H9 (cell line): ENCODE results near the gene ENTPD6. TPM values are rescaled to one million over a fixed set of nuclear protein-coding genes. Genes with fewer than 3 reads are reported as not detected.
A peak's percentile ranks its signal among the peaks of the same experiment; 100 is the strongest.

Experiments
- DNase-seq: peaks from one replicate; pipeline ENCODE4 v3.0.0-alpha.2; 2017
- H2AFZ ChIP-seq: one replicate; pipeline ENCODE4 v1.6.1; 2013; ENCODE audit warnings: mild to moderate bottlenecking, low read length, control low read depth, moderate library complexity
- H2AK5ac ChIP-seq: 2 replicates; pipeline ENCODE4 v1.6.1; 2013; ENCODE audit warnings: low read length, control low read depth, mixed read lengths; ENCODE audit not compliant: insufficient read length
- H2BK120ac ChIP-seq: one replicate; pipeline ENCODE4 v1.6.1; 2013; ENCODE audit warnings: low read depth, mild to moderate bottlenecking, low read length, control low read depth, inconsistent platforms; ENCODE audit not compliant: poor library complexity, severe bottlenecking
- H2BK12ac ChIP-seq: 2 replicates; pipeline ENCODE4 v1.6.1; 2013; ENCODE audit warnings: low read length, control low read depth, mixed read lengths, low read depth; ENCODE audit not compliant: insufficient read length
- H2BK15ac ChIP-seq: 2 replicates; pipeline ENCODE4 v1.6.1; 2013; ENCODE audit warnings: low read depth, low read length, control low read depth
- H2BK20ac ChIP-seq: one replicate; pipeline ENCODE4 v1.6.1; 2013; ENCODE audit warnings: low read depth, mild to moderate bottlenecking, low read length, control low read depth, inconsistent platforms; ENCODE audit not compliant: poor library complexity, severe bottlenecking
- H2BK5ac ChIP-seq: 2 replicates; pipeline ENCODE4 v1.6.1; 2013; ENCODE audit warnings: low read length, control low read depth, mixed read lengths; ENCODE audit not compliant: insufficient read length
- H3K14ac ChIP-seq: 2 replicates; pipeline ENCODE4 v1.6.1; 2013; ENCODE audit warnings: low read length, control low read depth; ENCODE audit not compliant: insufficient read depth
- H3K18ac ChIP-seq: 2 replicates; pipeline ENCODE4 v1.6.1; 2013; ENCODE audit warnings: low read depth, mild to moderate bottlenecking, mixed read lengths, low read length, control low read depth; ENCODE audit not compliant: insufficient read length
- H3K23ac ChIP-seq: 2 replicates; pipeline ENCODE4 v1.6.1; 2013; ENCODE audit warnings: low read length, control low read depth, mixed read lengths, low read depth; ENCODE audit not compliant: insufficient read length
- H3K23me2 ChIP-seq: 2 replicates; pipeline ENCODE4 v1.6.1; 2013; ENCODE audit warnings: low read depth, mild to moderate bottlenecking, mixed read lengths, low read length, control low read depth; ENCODE audit not compliant: insufficient read length, poor library complexity, severe bottlenecking
- H3K27ac ChIP-seq: 2 replicates; pipeline ENCODE4 v1.5.1; 2013; ENCODE audit warnings: low read length, control low read depth, mixed read lengths, low read depth; ENCODE audit not compliant: insufficient read length
- H3K27me3 ChIP-seq: 2 replicates; pipeline ENCODE4 v1.6.1; 2013; ENCODE audit warnings: low read length, control low read depth, inconsistent platforms; ENCODE audit not compliant: insufficient read depth
- H3K4ac ChIP-seq: 2 replicates; pipeline ENCODE4 v1.6.1; 2013; ENCODE audit warnings: low read depth, mild to moderate bottlenecking, control low read depth, inconsistent platforms, low read length, moderate library complexity
- H3K4me1 ChIP-seq: 2 replicates; pipeline ENCODE4 v1.6.1; 2013; ENCODE audit warnings: low read length, control low read depth, inconsistent platforms; ENCODE audit not compliant: insufficient read depth
- H3K4me2 ChIP-seq: 2 replicates; pipeline ENCODE4 v1.6.1; 2013; ENCODE audit warnings: low read length, control low read depth, mixed read lengths; ENCODE audit not compliant: insufficient read length, insufficient read depth
- H3K56ac ChIP-seq: 2 replicates; pipeline ENCODE4 v1.6.1; 2013; ENCODE audit warnings: low read depth, mild to moderate bottlenecking, mixed read lengths, low read length, control low read depth; ENCODE audit not compliant: insufficient read length
- H3K79me1 ChIP-seq: 2 replicates; pipeline ENCODE4 v1.6.1; 2013; ENCODE audit warnings: low read depth, mild to moderate bottlenecking, moderate library complexity, low read length, control low read depth, inconsistent platforms; ENCODE audit not compliant: insufficient read depth, poor library complexity, severe bottlenecking
- H3K79me2 ChIP-seq: 2 replicates; pipeline ENCODE4 v1.6.1; 2013; ENCODE audit warnings: low read length, control low read depth, inconsistent platforms; ENCODE audit not compliant: insufficient read depth
- H3K9ac ChIP-seq: 2 replicates; pipeline ENCODE4 v1.6.1; 2013; ENCODE audit warnings: low read length, control low read depth, mixed read lengths; ENCODE audit not compliant: insufficient read length; ENCODE audit errors: extremely low read depth
- H3K9me3 ChIP-seq: one replicate; pipeline ENCODE4 v1.6.1; 2013; ENCODE audit warnings: low read depth, low read length, inconsistent platforms; ENCODE audit not compliant: control insufficient read depth
- H3T11ph ChIP-seq: one replicate; pipeline ENCODE4 v1.6.1; 2013; ENCODE audit warnings: mild to moderate bottlenecking, low read length, control low read depth, inconsistent platforms
- H4K20me1 ChIP-seq: one replicate; pipeline ENCODE4 v1.6.1; 2013; ENCODE audit not compliant: control insufficient read depth, insufficient read length, insufficient read depth
- H4K5ac ChIP-seq: 2 replicates; pipeline ENCODE4 v1.6.1; 2013; ENCODE audit warnings: low read depth, mild to moderate bottlenecking, mixed read lengths, low read length, control low read depth; ENCODE audit not compliant: insufficient read length
- H4K8ac ChIP-seq: replicated peaks from 2 replicates; pipeline ENCODE4 v1.6.1; 2013; ENCODE audit warnings: low read length, control low read depth, mixed read lengths, low read depth; ENCODE audit not compliant: insufficient read length
- H4K91ac ChIP-seq: 2 replicates; pipeline ENCODE4 v1.6.1; 2013; ENCODE audit warnings: low read depth, mild to moderate bottlenecking, moderate library complexity, mixed read lengths, low read length, control low read depth; ENCODE audit not compliant: insufficient read length
- H3K27ac Mint-ChIP-seq, 3 experiments: 2 replicates in 2 of 3; 3 replicates in 1 of 3; pipeline ENCODE4 v1.8.0; 2020 to 2021; ENCODE audit warnings: mixed read lengths in 3 of 3, mild to moderate bottlenecking in 1 of 3, moderate library complexity in 1 of 3
- H3K27me3 Mint-ChIP-seq: 2 replicates; pipeline ENCODE4 v1.8.0; 2021; ENCODE audit warnings: low read depth, mild to moderate bottlenecking, moderate library complexity, mixed read lengths
- H3K36me3 Mint-ChIP-seq, 3 experiments: 2 replicates in 2 of 3; 3 replicates in 1 of 3; pipeline ENCODE4 v1.8.0; 2020 to 2021; ENCODE audit warnings: low read depth in 3 of 3, mixed read lengths in 3 of 3; ENCODE audit not compliant: insufficient read depth in 1 of 3
- H3K4me1 Mint-ChIP-seq, 2 experiments: 2 replicates each; pipeline ENCODE4 v1.8.0; 2020; ENCODE audit warnings: mixed read lengths in 2 of 2
- H3K4me3 Mint-ChIP-seq, 2 experiments: 2 replicates in 1 of 2; 3 replicates in 1 of 2; pipeline ENCODE4 v1.8.0; 2020 to 2021; ENCODE audit warnings: mild to moderate bottlenecking in 2 of 2, mixed read lengths in 2 of 2, moderate library complexity in 1 of 2
- H3K9me3 Mint-ChIP-seq, 2 experiments: 2 replicates in 1 of 2; 3 replicates in 1 of 2; pipeline ENCODE4 v1.8.0; 2020; ENCODE audit warnings: mild to moderate bottlenecking in 2 of 2, mixed read lengths in 2 of 2, moderate library complexity in 1 of 2
- WGBS: extraction: QIAGEN DNeasy Blood & Tissue Kit; methylation state at CpG from one replicate; pipeline ENCODE4 v1.1.7; 2013; ENCODE audit warnings: missing lambda C conversion rate, low lambda C conversion rate, mixed read lengths; ENCODE audit not compliant: insufficient read length; ENCODE audit errors: extremely low coverage; 5-methylcytosine and 5-hydroxymethylcytosine counted together
- total RNA-seq: library from RNA; stranded (reverse); gene quantifications from 2 replicates; pipeline ENCODE4 v1.2.1, GENCODE V29; 2021
- TF ChIP-seq, protein P1 (sequence below): fragments of 200-600 bp; sonication (generic); conservative IDR thresholded peaks from 3 replicates; pipeline ENCODE4 v1.8.0; 2021; ENCODE audit warnings: antibody characterized with exemption, mild to moderate bottlenecking

The ENTPD6 gene
- total RNA-seq, 1 experiment from 2014 or later, result 57.4 TPM

DNA sequence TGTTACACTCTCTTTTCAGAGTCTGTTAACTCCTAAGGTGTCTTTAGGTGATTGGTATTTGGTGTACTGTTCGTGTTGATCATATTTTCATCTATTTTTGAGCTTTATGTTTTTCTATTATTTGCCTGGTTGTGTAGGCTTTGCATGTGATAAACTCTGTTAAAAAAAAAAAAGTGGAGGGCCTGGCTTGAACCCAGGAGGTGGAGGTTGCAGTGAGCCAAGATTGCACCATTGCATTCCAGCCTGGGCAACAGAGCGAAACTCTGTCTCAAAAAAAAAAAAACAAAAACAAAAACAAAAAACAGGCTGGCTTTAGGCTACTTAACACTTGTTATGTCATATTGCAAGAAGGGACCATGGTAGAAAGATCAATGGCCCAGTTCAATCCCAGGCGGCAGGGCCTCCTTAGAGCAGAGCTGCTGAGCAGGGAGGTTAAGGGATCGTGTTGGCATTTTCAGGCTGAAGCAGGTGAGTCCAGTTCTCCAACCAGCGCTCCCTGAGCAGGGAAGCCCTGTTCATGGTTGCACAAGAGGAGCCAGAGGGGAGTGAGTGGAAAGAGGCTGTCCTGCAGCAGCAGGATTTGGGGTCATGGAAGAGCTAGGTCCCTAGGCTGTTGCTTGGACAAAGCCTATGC, 60.8 kb downstream of the ENTPD6 start:
- H3K36me3 Mint-ChIP-seq, result peaks cover 33 to 39% (median 38%) of the 10 kb centered on the region in 3 experiments
- TF ChIP-seq, protein P1, sequence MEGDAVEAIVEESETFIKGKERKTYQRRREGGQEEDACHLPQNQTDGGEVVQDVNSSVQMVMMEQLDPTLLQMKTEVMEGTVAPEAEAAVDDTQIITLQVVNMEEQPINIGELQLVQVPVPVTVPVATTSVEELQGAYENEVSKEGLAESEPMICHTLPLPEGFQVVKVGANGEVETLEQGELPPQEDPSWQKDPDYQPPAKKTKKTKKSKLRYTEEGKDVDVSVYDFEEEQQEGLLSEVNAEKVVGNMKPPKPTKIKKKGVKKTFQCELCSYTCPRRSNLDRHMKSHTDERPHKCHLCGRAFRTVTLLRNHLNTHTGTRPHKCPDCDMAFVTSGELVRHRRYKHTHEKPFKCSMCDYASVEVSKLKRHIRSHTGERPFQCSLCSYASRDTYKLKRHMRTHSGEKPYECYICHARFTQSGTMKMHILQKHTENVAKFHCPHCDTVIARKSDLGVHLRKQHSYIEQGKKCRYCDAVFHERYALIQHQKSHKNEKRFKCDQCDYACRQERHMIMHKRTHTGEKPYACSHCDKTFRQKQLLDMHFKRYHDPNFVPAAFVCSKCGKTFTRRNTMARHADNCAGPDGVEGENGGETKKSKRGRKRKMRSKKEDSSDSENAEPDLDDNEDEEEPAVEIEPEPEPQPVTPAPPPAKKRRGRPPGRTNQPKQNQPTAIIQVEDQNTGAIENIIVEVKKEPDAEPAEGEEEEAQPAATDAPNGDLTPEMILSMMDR, result no peak
- WGBS, result no CpG with 5 or more reads among the region's 5 CpGs
- H3K56ac ChIP-seq, result no peak overlapping the region
- no peak overlapping the region for H2BK15ac ChIP-seq
- H3K27me3 ChIP-seq, result no peaks in the 10 kb centered on the region
- H3K9me3 ChIP-seq, result no peaks in the 10 kb centered on the region
- peaks cover 3% of the 10 kb centered on the region; the same call in 1 of the 2 replicates for H3K79me2 ChIP-seq
- no peak overlapping the region for H3K4me3 Mint-ChIP-seq
- H3K9me3 Mint-ChIP-seq, result peaks cover 11 to 13% of the 10 kb centered on the region in 2 experiments; a peak in 3 of 5 replicates
- no peak overlapping the region for H3K23ac ChIP-seq
- H3K4me1 ChIP-seq, result no peaks in the 10 kb centered on the region
- H3K18ac ChIP-seq, result no peak overlapping the region
- no peak overlapping the region for H2BK5ac ChIP-seq
- no peaks in the 10 kb centered on the region for H3K27me3 Mint-ChIP-seq
- no peak overlapping the region for H3K14ac ChIP-seq
- H3K4me1 Mint-ChIP-seq, result peaks cover 6 to 18% of the 10 kb centered on the region in 2 experiments; a peak in 3 of 4 replicates
- no peak overlapping the region; a peak in 2 of 7 replicates for H3K27ac Mint-ChIP-seq
- H3K27ac ChIP-seq, result no peak overlapping the region
- H2BK20ac ChIP-seq, result no peak overlapping the region
- H2AK5ac ChIP-seq, result no peak overlapping the region
- H3K79me1 ChIP-seq, result no peaks in the 10 kb centered on the region
- no peak overlapping the region for H4K5ac ChIP-seq
- H4K91ac ChIP-seq, result no peak overlapping the region
- no peak overlapping the region for H3T11ph ChIP-seq
- H3K4me2 ChIP-seq, result no peak overlapping the region
- no peak overlapping the region for H3K9ac ChIP-seq
- H4K8ac ChIP-seq, result no peak overlapping the region
- H4K20me1 ChIP-seq, result no peaks in the 10 kb centered on the region
- peak; percentile 16 for DNase-seq
- no peak overlapping the region for H2BK12ac ChIP-seq
- no peaks in the 10 kb centered on the region for H3K23me2 ChIP-seq
- H2AFZ ChIP-seq, result no peak overlapping the region
- H2BK120ac ChIP-seq, result no peak overlapping the region
- H3K4ac ChIP-seq, result no peak overlapping the region
